AG04450 (cell line): ENCODE results near the gene ZC2HC1B. TPM values are rescaled to one million over a fixed set of nuclear protein-coding genes. Genes with fewer than 3 reads are reported as not detected.
"Not testable (repeated sequence)": the region's sequence is repeated elsewhere in the genome, so short reads cannot be mapped to it uniquely, and the experiment has no call there.

ENCODE experiments used
- CTCF ChIA-PET: fragments of 300-600, 350-600 bp; formaldehyde crosslinking; extraction: SDS; loops from one replicate; lab custom pipeline; 2022; ENCODE audit warnings: antibody characterized with exemption, inconsistent platforms; lab: Charles Lee
- POLR2A ChIA-PET: fragments of 350-600 bp; formaldehyde crosslinking; extraction: SDS; loops from one replicate; lab custom pipeline; 2021; ENCODE audit warnings: antibody characterized with exemption, inconsistent platforms; lab: Yijun Ruan, JAX
- DNase-seq: peaks from one replicate; pipeline ENCODE4 v3.0.0-alpha.2; 2011; ENCODE audit warnings: low read depth, low spot score
- H3K27ac ChIP-seq: one replicate; pipeline ENCODE4 v1.5.1; 2012; ENCODE audit warnings: low read depth, low read length, control low read depth
- H3K27me3 ChIP-seq: one replicate; pipeline ENCODE4 v1.6.0; 2012; ENCODE audit warnings: low read length; ENCODE audit not compliant: control insufficient read depth, insufficient read depth
- H3K4me3 ChIP-seq: 2 replicates; pipeline ENCODE4 v1.5.1; 2011; ENCODE audit warnings: mild to moderate bottlenecking, low read depth, low read length, control low read depth
- H3K9me3 ChIP-seq: 2 replicates; pipeline ENCODE4 v1.5.1; 2012; ENCODE audit warnings: low read length; ENCODE audit not compliant: control insufficient read depth, insufficient read depth
- polyA plus RNA-seq: library from polyadenylated mRNA; depleted of rRNA; stranded (reverse); fragments of >200 nt; gene quantifications from 2 replicates; pipeline ENCODE4 v1.2.3, GENCODE V29; 2011
- TF ChIP-seq, protein P1 (sequence below): IDR thresholded peaks from 2 replicates; pipeline ENCODE4 v1.5.1; 2011; ENCODE audit warnings: low read depth, low read length, control low read depth, inconsistent platforms

Gene ZC2HC1B
- polyA plus RNA-seq, 1 experiment, result not detected

DNA sequence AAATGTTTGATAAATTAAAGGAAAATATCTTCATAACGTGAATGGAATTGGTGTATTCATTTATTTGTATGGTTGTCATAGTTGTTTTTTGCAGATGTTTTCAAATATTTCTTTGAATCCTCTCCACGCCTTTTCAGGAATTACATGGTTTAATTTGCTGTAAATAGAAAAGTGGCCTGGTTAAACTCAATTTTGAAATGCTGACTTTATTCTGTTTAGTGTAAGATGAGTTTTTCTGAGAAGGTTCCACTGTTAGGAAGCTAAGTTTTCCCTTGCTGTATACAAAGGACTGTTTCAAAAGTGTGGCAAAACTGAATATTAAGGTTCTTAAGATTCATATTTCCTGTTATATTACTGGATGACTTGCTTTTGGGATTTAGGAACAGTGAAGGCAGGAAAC is 503 bp upstream of the ZC2HC1B start:
- ChIA-PET POLR2A (no interaction called here), CTCF (interaction anchor here (0.8 kb wide), 1 partner anchor 75 kb away, joined by 3 read pairs; no protein-coding TSS in a partner anchor)
- no peak for DNase-seq

DNA sequence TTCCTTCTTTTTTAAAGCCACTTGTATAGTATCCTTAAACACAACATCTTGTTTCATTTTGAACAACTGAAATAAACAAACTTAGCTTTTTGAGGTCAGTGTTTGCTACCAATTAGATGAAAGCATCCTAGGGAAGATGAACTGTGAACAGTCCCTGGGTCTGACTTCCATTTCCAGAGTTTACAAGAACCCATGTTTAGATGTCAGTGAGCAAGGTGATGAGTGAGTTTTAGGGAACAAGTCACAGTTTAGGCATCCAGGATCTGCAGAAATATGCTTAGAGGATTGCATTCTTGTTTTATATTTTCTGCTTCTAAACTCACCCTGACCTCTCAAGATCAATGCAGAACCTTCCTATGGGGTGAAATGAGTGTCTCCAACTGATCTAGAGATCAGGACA is 3.0 kb downstream of the ZC2HC1B start:
- Histone ChIP-seq H3K27me3 (no peaks in the 10 kb centered on the region), H3K4me3 (no peak overlapping the region), H3K27ac (no peak overlapping the region), H3K9me3 (no peaks in the 10 kb centered on the region; the same call in 1 of the 2 replicates)
- CTCF ChIA-PET, result no interaction called here
- TF ChIP-seq, protein P1, sequence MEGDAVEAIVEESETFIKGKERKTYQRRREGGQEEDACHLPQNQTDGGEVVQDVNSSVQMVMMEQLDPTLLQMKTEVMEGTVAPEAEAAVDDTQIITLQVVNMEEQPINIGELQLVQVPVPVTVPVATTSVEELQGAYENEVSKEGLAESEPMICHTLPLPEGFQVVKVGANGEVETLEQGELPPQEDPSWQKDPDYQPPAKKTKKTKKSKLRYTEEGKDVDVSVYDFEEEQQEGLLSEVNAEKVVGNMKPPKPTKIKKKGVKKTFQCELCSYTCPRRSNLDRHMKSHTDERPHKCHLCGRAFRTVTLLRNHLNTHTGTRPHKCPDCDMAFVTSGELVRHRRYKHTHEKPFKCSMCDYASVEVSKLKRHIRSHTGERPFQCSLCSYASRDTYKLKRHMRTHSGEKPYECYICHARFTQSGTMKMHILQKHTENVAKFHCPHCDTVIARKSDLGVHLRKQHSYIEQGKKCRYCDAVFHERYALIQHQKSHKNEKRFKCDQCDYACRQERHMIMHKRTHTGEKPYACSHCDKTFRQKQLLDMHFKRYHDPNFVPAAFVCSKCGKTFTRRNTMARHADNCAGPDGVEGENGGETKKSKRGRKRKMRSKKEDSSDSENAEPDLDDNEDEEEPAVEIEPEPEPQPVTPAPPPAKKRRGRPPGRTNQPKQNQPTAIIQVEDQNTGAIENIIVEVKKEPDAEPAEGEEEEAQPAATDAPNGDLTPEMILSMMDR, result no peak
- no peak for DNase-seq
- POLR2A ChIA-PET, result no interaction called here

More for the DNA sequence above, 503 bp upstream of the ZC2HC1B start:
- Histone ChIP-seq H3K27me3 (no peaks in the 10 kb centered on the region), H3K9me3 (no peaks in the 10 kb centered on the region; the same call in 1 of the 2 replicates), H3K4me3 (no peak overlapping the region), H3K27ac (no peak overlapping the region)
- TF ChIP-seq, protein P1, result no peak

DNA sequence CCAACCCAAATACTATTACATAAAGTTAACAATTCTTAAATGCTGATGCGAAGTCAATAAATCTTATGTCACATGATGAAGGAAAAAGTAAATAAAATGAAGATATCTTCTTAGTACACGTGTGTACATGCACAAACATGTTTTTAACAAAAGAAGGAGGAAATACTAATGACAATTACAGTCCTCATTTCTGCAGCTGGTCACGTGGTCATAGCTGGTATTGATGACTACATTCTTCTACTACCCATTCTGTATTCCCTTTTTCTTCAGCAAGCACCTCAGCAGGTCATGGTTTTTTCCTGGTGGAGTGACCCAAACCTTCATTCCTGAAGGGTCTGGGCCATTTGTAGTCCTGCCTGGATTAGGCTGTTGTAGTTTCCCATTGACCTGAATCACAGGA is 4.5 kb downstream of the ZC2HC1B start:
- H3K4me3 ChIP-seq, POLR2A ChIA-PET, H3K27ac ChIP-seq, DNase-seq, H3K9me3 ChIP-seq, CTCF ChIA-PET, H3K27me3 ChIP-seq: not testable (repeated sequence)

DNA sequence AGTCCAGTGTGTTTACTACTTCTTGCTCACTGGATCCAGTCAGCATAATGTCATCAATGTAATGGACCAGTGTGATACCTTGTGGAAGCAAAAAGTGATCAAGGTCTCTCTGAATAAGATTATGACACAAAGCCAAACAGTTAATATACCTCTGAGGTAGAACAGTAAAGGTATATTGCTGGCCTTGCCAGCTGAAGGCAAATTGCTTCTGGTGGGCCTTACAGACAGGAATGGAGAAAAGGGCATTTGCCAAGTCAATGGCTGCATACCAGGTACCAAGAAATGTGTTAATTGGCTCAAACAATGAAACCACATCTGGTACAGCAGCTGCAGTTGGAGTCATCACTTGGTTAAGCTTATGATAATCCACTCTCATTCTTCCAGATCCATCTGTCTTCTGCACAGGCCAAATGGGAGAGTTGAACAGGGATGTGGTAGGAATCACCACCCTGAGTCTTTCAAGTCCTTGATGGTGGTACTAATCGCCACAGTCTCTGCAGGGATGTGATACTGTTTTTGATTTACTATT is 7.0 kb downstream of the ZC2HC1B start:
- not testable (repeated sequence) for DNase-seq

DNA sequence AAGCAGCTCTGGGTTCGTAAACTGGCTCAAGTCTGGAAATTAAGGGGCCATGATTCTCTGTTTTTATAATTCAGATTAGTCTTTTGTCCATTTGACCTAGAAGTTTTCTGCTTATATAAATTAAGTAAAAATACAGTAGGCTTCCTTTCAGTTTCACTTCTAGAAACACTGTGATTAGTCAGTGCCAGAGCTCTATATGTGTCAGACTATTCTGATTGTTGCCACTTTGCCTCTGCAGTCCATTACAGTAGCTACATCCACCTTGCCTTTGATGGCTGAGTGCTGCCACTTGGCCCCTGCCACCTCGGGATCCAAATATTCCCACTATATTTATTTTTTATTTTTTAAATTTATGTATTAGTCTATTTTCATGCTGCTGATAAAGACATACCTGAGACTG is 7.9 kb downstream of the ZC2HC1B start:
- ChIA-PET CTCF (interaction anchor here (0.6 kb wide), 1 partner anchor 346 kb away, joined by 5 read pairs; no protein-coding TSS in a partner anchor), POLR2A (no interaction called here)
- no peak for DNase-seq
- Histone ChIP-seq H3K9me3 (no peaks in the 10 kb centered on the region; the same call in 1 of the 2 replicates), H3K4me3 (no peak overlapping the region), H3K27ac (no peak overlapping the region), H3K27me3 (no peaks in the 10 kb centered on the region)
- TF ChIP-seq, protein P1, result no peak

More for the DNA sequence above, 7.0 kb downstream of the ZC2HC1B start:
- H3K27ac ChIP-seq, H3K9me3 ChIP-seq, CTCF ChIA-PET, H3K4me3 ChIP-seq, H3K27me3 ChIP-seq, POLR2A ChIA-PET: not testable (repeated sequence)

DNA sequence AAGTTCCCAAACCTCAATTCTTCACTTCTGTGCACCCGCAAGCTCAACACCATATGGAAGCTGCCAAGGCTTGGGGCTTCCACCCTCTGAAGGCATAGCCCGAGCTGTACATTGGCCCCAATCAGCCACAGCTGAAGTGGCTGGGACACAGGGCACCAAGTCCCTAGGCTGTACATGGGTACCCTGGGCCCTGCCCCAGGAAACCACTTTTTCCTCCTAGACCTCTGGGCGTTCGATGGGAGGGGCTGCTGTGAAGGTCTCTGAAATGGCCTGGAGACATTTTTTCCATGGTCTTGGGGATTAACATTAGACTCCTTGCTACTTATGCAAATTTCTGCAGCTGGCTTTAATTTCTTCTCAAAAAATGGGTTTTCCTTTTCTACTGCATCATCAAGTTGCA is 9.3 kb downstream of the ZC2HC1B start:
- H3K4me3 ChIP-seq, CTCF ChIA-PET, POLR2A ChIA-PET, H3K9me3 ChIP-seq, DNase-seq, H3K27me3 ChIP-seq, H3K27ac ChIP-seq: not testable (repeated sequence)

DNA sequence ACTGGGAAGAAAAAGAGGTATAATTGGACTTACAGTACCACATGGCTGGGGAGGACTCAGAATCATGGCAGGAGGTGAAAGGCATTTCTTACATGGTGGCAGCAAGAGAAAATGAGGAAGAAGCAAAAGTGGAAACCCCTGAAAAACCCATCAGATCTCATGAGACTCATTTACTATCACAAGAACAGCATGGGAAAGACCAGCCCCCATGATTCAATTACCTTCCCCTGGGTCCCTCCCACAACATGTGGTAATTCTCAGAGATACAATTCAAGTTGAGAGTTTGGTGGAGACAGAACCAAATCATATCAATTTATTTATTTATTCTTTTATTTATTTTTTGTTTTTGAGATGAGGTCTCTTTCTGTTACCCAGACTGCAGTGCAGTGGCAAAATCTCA is 10.2 kb downstream of the ZC2HC1B start:
- H3K27ac ChIP-seq, H3K4me3 ChIP-seq, DNase-seq, CTCF ChIA-PET, H3K9me3 ChIP-seq, POLR2A ChIA-PET, H3K27me3 ChIP-seq: not testable (repeated sequence)
